Measurements from ENCODE around the gene FRMPD3.
"Not testable (repeated sequence)": the region's sequence is repeated elsewhere in the genome, so short reads cannot be mapped to it uniquely, and the experiment has no call there.

The FRMPD3 gene

GRCh38 chrX:107470198-107470597 lies 20.7 kb downstream of the FRMPD3 start:
- no peak for ATAC-seq
- TF ChIP-seq PPARA (CRISPR knock-in tag; IDR thresholded peaks at IDR 0.05; ENCODE audit: borderline replicate concordance) (no peak), ISL1 (CRISPR knock-in tag; IDR thresholded peaks at IDR 0.05) (no peak), TCF4 (CRISPR knock-in tag; IDR thresholded peaks at IDR 0.05; ENCODE audit: borderline replicate concordance) (no peak), GLIS3 (CRISPR knock-in tag; IDR thresholded peaks at IDR 0.05) (no peak), ZFP30 (CRISPR knock-in tag; IDR thresholded peaks at IDR 0.05) (no peak), SNAI2 (CRISPR knock-in tag; IDR thresholded peaks at IDR 0.05) (no peak), ARNTL (CRISPR knock-in tag; IDR thresholded peaks at IDR 0.05; ENCODE audit: borderline replicate concordance, low read depth) (no peak), ZNF8 (CRISPR knock-in tag; IDR thresholded peaks at IDR 0.05) (no peak), POU6F1 (CRISPR knock-in tag; IDR thresholded peaks at IDR 0.05; ENCODE audit: borderline replicate concordance, low read depth) (no peak), ZNF70 (CRISPR knock-in tag; IDR thresholded peaks at IDR 0.05) (no peak)

GRCh38 chrX:107470971-107471370 lies 21.5 kb downstream of the FRMPD3 start:
- TF ChIP-seq ZFP30 (CRISPR knock-in tag; IDR thresholded peaks at IDR 0.05): no peak
- no peak for TF ChIP-seq CSRNP3 (CRISPR knock-in tag; IDR thresholded peaks at IDR 0.05)
- TF ChIP-seq GLIS3 (CRISPR knock-in tag; IDR thresholded peaks at IDR 0.05): no peak
- no peak for TF ChIP-seq ZNF70 (CRISPR knock-in tag; IDR thresholded peaks at IDR 0.05)
- TF ChIP-seq, protein P1, sequence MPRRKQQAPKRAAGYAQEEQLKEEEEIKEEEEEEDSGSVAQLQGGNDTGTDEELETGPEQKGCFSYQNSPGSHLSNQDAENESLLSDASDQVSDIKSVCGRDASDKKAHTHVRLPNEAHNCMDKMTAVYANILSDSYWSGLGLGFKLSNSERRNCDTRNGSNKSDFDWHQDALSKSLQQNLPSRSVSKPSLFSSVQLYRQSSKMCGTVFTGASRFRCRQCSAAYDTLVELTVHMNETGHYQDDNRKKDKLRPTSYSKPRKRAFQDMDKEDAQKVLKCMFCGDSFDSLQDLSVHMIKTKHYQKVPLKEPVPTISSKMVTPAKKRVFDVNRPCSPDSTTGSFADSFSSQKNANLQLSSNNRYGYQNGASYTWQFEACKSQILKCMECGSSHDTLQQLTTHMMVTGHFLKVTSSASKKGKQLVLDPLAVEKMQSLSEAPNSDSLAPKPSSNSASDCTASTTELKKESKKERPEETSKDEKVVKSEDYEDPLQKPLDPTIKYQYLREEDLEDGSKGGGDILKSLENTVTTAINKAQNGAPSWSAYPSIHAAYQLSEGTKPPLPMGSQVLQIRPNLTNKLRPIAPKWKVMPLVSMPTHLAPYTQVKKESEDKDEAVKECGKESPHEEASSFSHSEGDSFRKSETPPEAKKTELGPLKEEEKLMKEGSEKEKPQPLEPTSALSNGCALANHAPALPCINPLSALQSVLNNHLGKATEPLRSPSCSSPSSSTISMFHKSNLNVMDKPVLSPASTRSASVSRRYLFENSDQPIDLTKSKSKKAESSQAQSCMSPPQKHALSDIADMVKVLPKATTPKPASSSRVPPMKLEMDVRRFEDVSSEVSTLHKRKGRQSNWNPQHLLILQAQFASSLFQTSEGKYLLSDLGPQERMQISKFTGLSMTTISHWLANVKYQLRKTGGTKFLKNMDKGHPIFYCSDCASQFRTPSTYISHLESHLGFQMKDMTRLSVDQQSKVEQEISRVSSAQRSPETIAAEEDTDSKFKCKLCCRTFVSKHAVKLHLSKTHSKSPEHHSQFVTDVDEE (CRISPR knock-in tag; IDR thresholded peaks at IDR 0.05): no peak
- TF ChIP-seq TOX (CRISPR knock-in tag; IDR thresholded peaks at IDR 0.05; ENCODE audit: borderline replicate concordance): no peak
- TF ChIP-seq ISL1 (CRISPR knock-in tag; IDR thresholded peaks at IDR 0.05): no peak
- no peak for TF ChIP-seq ESRRG (CRISPR knock-in tag; IDR thresholded peaks at IDR 0.05)
- TF ChIP-seq, protein P2, sequence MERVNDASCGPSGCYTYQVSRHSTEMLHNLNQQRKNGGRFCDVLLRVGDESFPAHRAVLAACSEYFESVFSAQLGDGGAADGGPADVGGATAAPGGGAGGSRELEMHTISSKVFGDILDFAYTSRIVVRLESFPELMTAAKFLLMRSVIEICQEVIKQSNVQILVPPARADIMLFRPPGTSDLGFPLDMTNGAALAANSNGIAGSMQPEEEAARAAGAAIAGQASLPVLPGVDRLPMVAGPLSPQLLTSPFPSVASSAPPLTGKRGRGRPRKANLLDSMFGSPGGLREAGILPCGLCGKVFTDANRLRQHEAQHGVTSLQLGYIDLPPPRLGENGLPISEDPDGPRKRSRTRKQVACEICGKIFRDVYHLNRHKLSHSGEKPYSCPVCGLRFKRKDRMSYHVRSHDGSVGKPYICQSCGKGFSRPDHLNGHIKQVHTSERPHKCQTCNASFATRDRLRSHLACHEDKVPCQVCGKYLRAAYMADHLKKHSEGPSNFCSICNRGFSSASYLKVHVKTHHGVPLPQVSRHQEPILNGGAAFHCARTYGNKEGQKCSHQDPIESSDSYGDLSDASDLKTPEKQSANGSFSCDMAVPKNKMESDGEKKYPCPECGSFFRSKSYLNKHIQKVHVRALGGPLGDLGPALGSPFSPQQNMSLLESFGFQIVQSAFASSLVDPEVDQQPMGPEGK (CRISPR knock-in tag; IDR thresholded peaks at IDR 0.05; ENCODE audit: borderline replicate concordance): no peak
- no peak for TF ChIP-seq ZNF8 (CRISPR knock-in tag; IDR thresholded peaks at IDR 0.05)
- TF ChIP-seq ZFP3 (CRISPR knock-in tag; IDR thresholded peaks at IDR 0.05): no peak
- no peak for ATAC-seq

DNA sequence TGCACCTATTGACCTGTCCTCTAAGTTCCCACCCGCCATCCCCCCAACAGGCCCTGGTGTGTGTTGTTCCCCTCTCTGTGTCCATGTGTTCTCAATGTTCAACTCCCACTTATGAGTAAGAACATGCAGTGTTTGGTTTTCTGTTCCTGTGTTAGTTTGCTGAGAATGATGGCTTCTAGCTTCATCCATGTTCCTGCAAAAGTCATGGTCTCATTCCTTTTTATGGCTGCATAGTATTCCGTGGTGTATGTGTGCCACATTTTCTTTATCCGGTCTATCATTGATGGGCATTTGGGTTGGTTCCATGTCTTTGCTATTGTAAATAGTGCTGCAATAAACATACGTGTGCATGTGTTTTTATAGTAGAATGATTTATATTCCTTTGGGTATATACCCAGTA lies 22.0 kb downstream of the FRMPD3 start:
- not testable (repeated sequence) for ATAC-seq

- no peak for ATAC-seq
- TF ChIP-seq ESRRG (CRISPR knock-in tag; IDR thresholded peaks at IDR 0.05) (no peak), ARNTL (CRISPR knock-in tag; IDR thresholded peaks at IDR 0.05; ENCODE audit: borderline replicate concordance, low read depth) (no peak), SNAI2 (CRISPR knock-in tag; IDR thresholded peaks at IDR 0.05) (no peak), ZC3H10 (CRISPR knock-in tag; IDR thresholded peaks at IDR 0.05) (no peak), GLIS3 (CRISPR knock-in tag; IDR thresholded peaks at IDR 0.05) (no peak), ISL1 (CRISPR knock-in tag; IDR thresholded peaks at IDR 0.05) (no peak), ZNF70 (CRISPR knock-in tag; IDR thresholded peaks at IDR 0.05) (no peak), POU6F1 (CRISPR knock-in tag; IDR thresholded peaks at IDR 0.05; ENCODE audit: borderline replicate concordance, low read depth) (no peak), CSDC2 (CRISPR knock-in tag; IDR thresholded peaks at IDR 0.05) (no peak), PPARA (CRISPR knock-in tag; IDR thresholded peaks at IDR 0.05; ENCODE audit: borderline replicate concordance) (no peak), BACH2 (CRISPR knock-in tag; IDR thresholded peaks at IDR 0.05; ENCODE audit: borderline replicate concordance) (no peak), ZFP3 (CRISPR knock-in tag; IDR thresholded peaks at IDR 0.05) (no peak)
- TF ChIP-seq, protein P1 (CRISPR knock-in tag; IDR thresholded peaks at IDR 0.05): no peak
- TF ChIP-seq, protein P2 (CRISPR knock-in tag; IDR thresholded peaks at IDR 0.05; ENCODE audit: borderline replicate concordance): no peak
Observed at GRCh38 chrX:107477406-107477805, 28.0 kb downstream of the FRMPD3 start.
